NT2/D1 (cell line): Measurements from ENCODE around the gene GAL3ST3.

ENCODE experiments used
- SUZ12 ChIP-seq: IDR thresholded peaks from 2 replicates; pipeline ENCODE4 v1.6.1; 2011; ENCODE audit not compliant: insufficient read length, insufficient read depth; ENCODE audit errors: extremely low read depth
- YY1 ChIP-seq: IDR thresholded peaks from 2 replicates; pipeline ENCODE4 v1.6.1; 2011; ENCODE audit not compliant: insufficient read length, insufficient read depth
- ZNF274 ChIP-seq: IDR thresholded peaks from 2 replicates; pipeline ENCODE4 v1.6.1; 2011; ENCODE audit warnings: mild to moderate bottlenecking, low read depth, low read length

DNA sequence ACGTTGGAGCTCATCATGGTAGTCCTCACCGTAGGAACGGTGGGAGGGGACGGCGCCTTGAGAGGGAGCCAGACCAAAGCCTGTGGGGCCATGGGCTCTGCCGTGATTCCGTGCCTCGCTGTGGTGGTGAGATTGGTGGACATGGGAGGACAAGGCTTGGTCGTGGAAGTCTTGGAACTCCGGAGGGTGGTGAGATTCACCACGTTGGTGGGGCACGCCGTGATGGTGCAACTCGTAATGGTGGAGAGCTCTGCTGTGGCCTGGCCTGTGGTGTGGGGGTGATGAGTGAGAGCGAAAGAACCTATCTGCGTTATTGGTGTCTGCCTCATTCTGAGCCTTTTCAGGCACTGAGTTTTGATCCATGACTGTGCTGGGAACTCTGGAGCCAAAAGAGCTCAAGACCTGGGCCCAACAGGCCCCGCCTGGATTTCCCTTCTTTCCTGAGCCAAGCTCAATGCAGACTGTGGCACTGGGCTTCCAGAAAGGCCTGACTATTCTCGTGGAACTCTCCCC, 22.9 kb downstream of the GAL3ST3 start, which contains the start of gene CATSPER1:
- no peak for TF ChIP-seq ZNF274
- no peak for TF ChIP-seq YY1
- no peak for TF ChIP-seq SUZ12
